ENCODE measurements around the gene CUL1. TPM values are rescaled to one million over a fixed set of nuclear protein-coding genes. Genes with fewer than 3 reads are reported as not detected.

CUL1 gene
- total RNA-seq, 1 experiment from 2014 or later: 49.2 TPM

- H3K4me1 Mint-ChIP-seq (ENCODE audit: insufficient read depth, unreplicated experiment): no peaks in the 10 kb centered on the region
- H3K9me3 Mint-ChIP-seq (ENCODE audit: unreplicated experiment): no peaks in the 10 kb centered on the region
- no peak overlapping the region for H3K27ac Mint-ChIP-seq (ENCODE audit: low read depth, unreplicated experiment)
- BruUV-seq (replicated peaks): no TSS peak
- DNase-seq (ENCODE audit: unreplicated experiment): no peak
- ChIA-PET CTCF (interaction anchor here (0.6 to 1.1 kb wide), 2 partner anchors 90 to 159 kb away, joined by 4 to 5 read pairs; no protein-coding TSS in a partner anchor), POLR2A (interaction anchor here (0.7 to 0.9 kb wide), 2 partner anchors 29 to 109 kb away, joined by 3 read pairs; no protein-coding TSS in a partner anchor)
- no peaks in the 10 kb centered on the region for H3K27me3 Mint-ChIP-seq (ENCODE audit: insufficient read depth, unreplicated experiment)
- H3K4me3 Mint-ChIP-seq (ENCODE audit: unreplicated experiment): no peak overlapping the region
- H3K36me3 Mint-ChIP-seq (ENCODE audit: insufficient read depth, unreplicated experiment): peaks cover 80% of the 10 kb centered on the region
- intact Hi-C loops (cut with micrococcal nuclease): loop anchor here (10.0 kb wide), 1 partner anchor 230 kb away; no protein-coding TSS in a partner anchor
- TF ChIP-seq CTCF (IDR thresholded peaks at IDR 0.05; ENCODE audit: unreplicated experiment): no peak
These were observed 105.9 kb downstream of the CUL1 start for GRCh38 chr7:148804343-148805235.

GRCh38 chr7:148806187-148806586 is 107.5 kb downstream of the CUL1 start:
- no peak for DNase-seq (ENCODE audit: unreplicated experiment)
- Mint-ChIP-seq H3K27me3 (ENCODE audit: insufficient read depth, unreplicated experiment) (no peaks in the 10 kb centered on the region), H3K4me3 (ENCODE audit: unreplicated experiment) (no peak overlapping the region), H3K4me1 (ENCODE audit: insufficient read depth, unreplicated experiment) (no peaks in the 10 kb centered on the region), H3K9me3 (ENCODE audit: unreplicated experiment) (no peaks in the 10 kb centered on the region), H3K36me3 (ENCODE audit: insufficient read depth, unreplicated experiment) (peaks cover 75% of the 10 kb centered on the region), H3K27ac (ENCODE audit: low read depth, unreplicated experiment) (peak overlapping the region; percentile 39)
- intact Hi-C loops (cut with micrococcal nuclease): loop anchor here (10.0 kb wide), 1 partner anchor 231 kb away; no protein-coding TSS in a partner anchor
- ChIA-PET POLR2A (no interaction called here), CTCF (interaction anchor here (0.6 to 1.0 kb wide), 2 partner anchors 8 to 99 kb away, joined by 3 to 5 read pairs; no protein-coding TSS in a partner anchor)
- no peak for TF ChIP-seq CTCF (IDR thresholded peaks at IDR 0.05; ENCODE audit: unreplicated experiment)
- no TSS peak for BruUV-seq (replicated peaks)

- no peak for TF ChIP-seq CTCF (IDR thresholded peaks at IDR 0.05; ENCODE audit: unreplicated experiment)
- H3K4me1 Mint-ChIP-seq (ENCODE audit: insufficient read depth, unreplicated experiment): no peaks in the 10 kb centered on the region
- ChIA-PET POLR2A (interaction anchor here (0.7 to 1.0 kb wide), 2 partner anchors 9 to 207 kb away, joined by 3 read pairs; no protein-coding TSS in a partner anchor), CTCF (interaction anchor here (1.2 kb wide), 1 partner anchor 232 kb away, joined by 3 read pairs; no protein-coding TSS in a partner anchor)
- no peak for DNase-seq (ENCODE audit: unreplicated experiment)
- H3K36me3 Mint-ChIP-seq (ENCODE audit: insufficient read depth, unreplicated experiment): peaks cover 63% of the 10 kb centered on the region
- H3K4me3 Mint-ChIP-seq (ENCODE audit: unreplicated experiment): no peak overlapping the region
- intact Hi-C loops (cut with micrococcal nuclease): loop anchor here (10.0 kb wide), 1 partner anchor 233 kb away; no protein-coding TSS in a partner anchor
- H3K27me3 Mint-ChIP-seq (ENCODE audit: insufficient read depth, unreplicated experiment): no peaks in the 10 kb centered on the region
- no TSS peak for BruUV-seq (replicated peaks)
- no peaks in the 10 kb centered on the region for H3K9me3 Mint-ChIP-seq (ENCODE audit: unreplicated experiment)
- H3K27ac Mint-ChIP-seq (ENCODE audit: low read depth, unreplicated experiment): no peak overlapping the region
These were observed 108.7 kb downstream of the CUL1 start for GRCh38 chr7:148807436-148807835.

GRCh38 chr7:148809856-148810255 is 111.2 kb downstream of the CUL1 start:
- Mint-ChIP-seq H3K36me3 (ENCODE audit: insufficient read depth, unreplicated experiment) (peaks cover 71% of the 10 kb centered on the region), H3K27ac (ENCODE audit: low read depth, unreplicated experiment) (no peak overlapping the region), H3K4me3 (ENCODE audit: unreplicated experiment) (no peak overlapping the region), H3K4me1 (ENCODE audit: insufficient read depth, unreplicated experiment) (no peaks in the 10 kb centered on the region), H3K9me3 (ENCODE audit: unreplicated experiment) (no peaks in the 10 kb centered on the region), H3K27me3 (ENCODE audit: insufficient read depth, unreplicated experiment) (no peaks in the 10 kb centered on the region)
- intact Hi-C loops (cut with micrococcal nuclease): loop anchor here (10.0 kb wide), 1 partner anchor 235 kb away; no protein-coding TSS in a partner anchor
- CTCF ChIA-PET: no interaction called here
- no peak for DNase-seq (ENCODE audit: unreplicated experiment)
- POLR2A ChIA-PET: interaction anchor here (0.9 to 1.0 kb wide), 3 partner anchors 10 to 153 kb away, joined by 3 to 5 read pairs (median 3); no protein-coding TSS in a partner anchor
- no peak for TF ChIP-seq CTCF (IDR thresholded peaks at IDR 0.05; ENCODE audit: unreplicated experiment)
- no TSS peak for BruUV-seq (replicated peaks)

Data from MCF 10A (cell line).